Peyer's patch (tissue), 4 donors: ENCODE data around the gene C16orf95. TPM values are rescaled to one million over a fixed set of nuclear protein-coding genes. Genes with fewer than 3 reads are reported as not detected.
"Not testable (repeated sequence)": the region's sequence is repeated elsewhere in the genome, so short reads cannot be mapped to it uniquely, and the experiment has no call there.

Experiments
- DNase-seq, 3 donors: peaks; one replicate each; pipeline ENCODE4 v3.0.0-alpha.2; 2017 to 2019
- H3K27ac ChIP-seq, 4 donors: fragments of 200-600 bp; sonication (generic); one replicate each; pipeline ENCODE4 v1.5.1; 2016 to 2019
- H3K27me3 ChIP-seq, 2 donors: fragments of 200-600 bp; sonication (generic); one replicate each; pipeline ENCODE4 v1.5.1; 2019
- H3K36me3 ChIP-seq, 3 donors: fragments of 200-600 bp; sonication (generic); one replicate each; pipeline ENCODE4 v1.5.1; 2016 to 2019
- H3K4me1 ChIP-seq, 4 donors: fragments of 200-600 bp; sonication (generic); one replicate each; pipeline ENCODE4 v1.5.1; 2016 to 2019
- H3K4me3 ChIP-seq, 4 donors: fragments of 200-600 bp; sonication (generic); 1 replicate in 3 of 4; 2 replicates in 1 of 4; pipeline ENCODE4 v1.5.1; 2016 to 2019; ENCODE audit warnings: mild to moderate bottlenecking in 1 of 4
- H3K9me3 ChIP-seq, 4 donors: fragments of 200-600 bp; sonication (generic); one replicate each; pipeline ENCODE4 v1.5.1; 2016 to 2019; ENCODE audit warnings: mild to moderate bottlenecking in 1 of 4
- CTCF ChIP-seq, 6 experiments: fragments of 450-650 bp in 4 of 6; fragments of 200-600 bp in 2 of 6; sonication (generic) in 1 of 6; IDR thresholded peaks; one replicate each; pipeline ENCODE4 v1.5.1; 2017 to 2019; ENCODE audit warnings: antibody characterized with exemption in 6 of 6, mild to moderate bottlenecking in 3 of 6, moderate library complexity in 1 of 6
- POLR2A ChIP-seq, 2 donors: fragments of 450-650 bp; IDR thresholded peaks; one replicate each; pipeline ENCODE4 v1.5.1; 2017; ENCODE audit warnings: antibody characterized with exemption in 2 of 2, mild to moderate bottlenecking in 2 of 2, moderate library complexity in 2 of 2
- total RNA-seq, 4 donors: library from RNA; depleted of rRNA; stranded (reverse); fragments of >200 nt; gene quantifications; one replicate each; pipeline ENCODE4 v1.1.0, GENCODE V29; 2016

Gene C16orf95
- total RNA-seq, result 1 to 10 TPM in 1 of 4 donors, not detected in 3; 1.2 TPM

GRCh38 chr16:87316923-87317749 is at the start of gene C16orf95:
C16orf95 (minus strand) TSS chr16:87317392; CDS start chr16:87317242, 150 bp downstream.
- Histone ChIP-seq H3K4me1 (peaks cover 5 to 8% (median 6%) of the 10 kb centered on the region in 4 donors), H3K4me3 (peak within 1 kb of the TSS; percentile 89 to 100 (median 97)), H3K36me3 (no peaks in the 10 kb centered on the region), H3K27ac (peak within 1 kb of the TSS; percentile 93 to 98 (median 96)), H3K27me3 (no peaks in the 10 kb centered on the region), H3K9me3 (no peaks in the 10 kb centered on the region)
- TF ChIP-seq CTCF (IDR thresholded peaks at IDR 0.05) (peak; percentile 39 to 75 (median 62)), POLR2A (IDR thresholded peaks at IDR 0.05) (peak; percentile 81 to 87)
- peak; percentile 96 to 98 (median 97) for DNase-seq

- no peak for DNase-seq
- Histone ChIP-seq H3K27me3 (no peaks in the 10 kb centered on the region), H3K36me3 (peaks cover 0 to 18% (median 0%) of the 10 kb centered on the region in 3 donors), H3K27ac (no peak overlapping the region), H3K9me3 (no peaks in the 10 kb centered on the region), H3K4me3 (no peak overlapping the region), H3K4me1 (peaks cover 3 to 75% (median 7%) of the 10 kb centered on the region in 4 donors)
- TF ChIP-seq CTCF (IDR thresholded peaks at IDR 0.05) (no peak), POLR2A (IDR thresholded peaks at IDR 0.05) (no peak)
Measured at GRCh38 chr16:87366930-87367329, 49.7 kb upstream of the C16orf95 start.

- H3K36me3 ChIP-seq, result peaks cover 0 to 25% (median 0%) of the 10 kb centered on the region in 3 donors
- H3K27ac ChIP-seq, result peak overlapping the region in 2 of 4 donors; percentile 1 to 14
- no peaks in the 10 kb centered on the region for H3K9me3 ChIP-seq
- H3K4me1 ChIP-seq, result peaks cover 3 to 69% (median 7%) of the 10 kb centered on the region in 4 donors
- H3K27me3 ChIP-seq, result no peaks in the 10 kb centered on the region
- peak in 2 of 3 donors; percentile 70 to 77 for DNase-seq
- no peak overlapping the region for H3K4me3 ChIP-seq
- no peak for TF ChIP-seq POLR2A (IDR thresholded peaks at IDR 0.05)
Measured at GRCh38 chr16:87366288-87366687, 49.1 kb upstream of the C16orf95 start.

- no peaks in the 10 kb centered on the region for H3K27me3 ChIP-seq
- H3K9me3 ChIP-seq, result no peaks in the 10 kb centered on the region
- no peak for TF ChIP-seq POLR2A (IDR thresholded peaks at IDR 0.05)
- TF ChIP-seq CTCF (IDR thresholded peaks at IDR 0.05), result no peak
- H3K27ac ChIP-seq, result peak overlapping the region in 1 of 4 donors; percentile 33
- H3K4me3 ChIP-seq, result no peak overlapping the region
- no peak for DNase-seq
- H3K4me1 ChIP-seq, result peaks cover 3 to 58% (median 7%) of the 10 kb centered on the region in 4 donors
- peaks cover 0 to 29% (median 0%) of the 10 kb centered on the region in 3 donors for H3K36me3 ChIP-seq
Measured at GRCh38 chr16:87365021-87365713, 48.0 kb upstream of the C16orf95 start.

GRCh38 chr16:87363771-87364455 is 46.7 kb upstream of the C16orf95 start:
- DNase-seq, result no peak
- peak overlapping the region; percentile 24 to 66 (median 44) for H3K27ac ChIP-seq
- no peak overlapping the region for H3K4me3 ChIP-seq
- no peaks in the 10 kb centered on the region for H3K9me3 ChIP-seq
- peaks cover 3 to 45% (median 6%) of the 10 kb centered on the region in 4 donors for H3K4me1 ChIP-seq
- H3K27me3 ChIP-seq, result no peaks in the 10 kb centered on the region
- peaks cover 0 to 40% (median 0%) of the 10 kb centered on the region in 3 donors for H3K36me3 ChIP-seq
- TF ChIP-seq CTCF (IDR thresholded peaks at IDR 0.05) (no peak), POLR2A (IDR thresholded peaks at IDR 0.05) (no peak)

GRCh38 chr16:87362828-87363559 is 45.8 kb upstream of the C16orf95 start:
- H3K27ac ChIP-seq, result not testable (repeated sequence)

More at GRCh38 chr16:87362828-87363559, 45.8 kb upstream of the C16orf95 start:
- H3K4me3 ChIP-seq, DNase-seq, H3K27me3 ChIP-seq, H3K9me3 ChIP-seq: not testable (repeated sequence)
- Histone ChIP-seq H3K36me3 (peaks cover 0 to 49% (median 0%) of the 10 kb centered on the region in 3 donors), H3K4me1 (peaks cover 0 to 36% (median 3%) of the 10 kb centered on the region in 4 donors)
